GM12892 (cell line): ENCODE results near the gene TRAPPC2L.

ENCODE experiments used
- POLR2A ChIP-seq: IDR thresholded peaks from 2 replicates; pipeline ENCODE4 v1.6.1; 2011; ENCODE audit warnings: low read depth, low read length, control low read depth
- POLR2AphosphoS5 ChIP-seq: IDR thresholded peaks from 2 replicates; pipeline ENCODE4 v1.6.1; 2011; ENCODE audit warnings: low read depth, low read length, control low read depth

DNA sequence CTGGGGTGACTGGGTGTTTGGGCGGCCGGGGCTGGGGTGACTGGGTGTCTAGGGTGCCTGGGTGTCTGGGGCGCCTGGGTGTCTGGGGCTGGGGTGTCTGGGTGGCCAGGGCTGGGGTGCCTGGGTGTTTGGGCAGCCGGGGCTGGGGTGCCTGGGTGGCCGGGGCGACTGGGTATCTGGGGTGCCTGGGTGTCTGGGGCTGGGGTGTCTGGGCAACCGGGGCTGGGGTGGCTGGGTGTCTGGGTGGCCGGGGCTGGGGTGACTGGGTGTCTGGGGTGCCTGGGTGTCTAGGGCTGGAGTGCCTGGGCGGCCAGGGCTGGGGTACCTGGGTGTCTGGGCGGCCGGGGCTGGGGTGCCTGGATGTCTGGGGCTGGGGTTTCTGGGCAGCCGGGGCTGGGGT is 31.8 kb upstream of the TRAPPC2L start:
- TF ChIP-seq POLR2A (no peak), POLR2AphosphoS5 (no peak)
